Lung (tissue), 12 donors: ENCODE results near the gene FBLN1. TPM values are rescaled to one million over a fixed set of nuclear protein-coding genes. Genes with fewer than 3 reads are reported as not detected.

ENCODE experiments used
- ATAC-seq: fragments of 200-7000 bp; cut with Tn5 transposase; one replicate; pipeline ENCODE4 v1.9.1; 2020; ENCODE audit warnings: moderate number of reproducible peaks; ENCODE audit not compliant: insufficient read depth, low FRiP score
- DNase-seq, 3 donors: peaks; one replicate each; pipeline ENCODE4 v3.0.0-alpha.2; 2013 to 2017
- H3K27ac ChIP-seq, 2 donors: one replicate each; pipeline ENCODE4 v1.5.1; 2013; ENCODE audit warnings: mild to moderate bottlenecking in 2 of 2, moderate library complexity in 2 of 2, control low read depth in 1 of 2, inconsistent platforms in 1 of 2, low read depth in 1 of 2, low read length in 1 of 2
- H3K27me3 ChIP-seq, 3 donors: one replicate each; pipeline ENCODE4 v1.5.1; 2013; ENCODE audit warnings: low read length in 2 of 3; ENCODE audit not compliant: control insufficient read depth in 3 of 3, insufficient read depth in 3 of 3
- H3K36me3 ChIP-seq, 4 donors: one replicate each; pipeline ENCODE4 v1.5.1; 2013; ENCODE audit warnings: low read length in 4 of 4, mild to moderate bottlenecking in 1 of 4, moderate library complexity in 1 of 4; ENCODE audit not compliant: control insufficient read depth in 4 of 4, insufficient read depth in 4 of 4
- H3K4me1 ChIP-seq, 5 donors: one replicate each; pipeline ENCODE4 v1.5.1; 2013; ENCODE audit warnings: low read length in 5 of 5, mild to moderate bottlenecking in 2 of 5, moderate library complexity in 1 of 5; ENCODE audit not compliant: control insufficient read depth in 5 of 5, insufficient read depth in 5 of 5
- H3K4me3 ChIP-seq: one replicate; pipeline ENCODE4 v1.5.1; 2013; ENCODE audit warnings: mild to moderate bottlenecking, control low read depth, moderate library complexity
- H3K9ac ChIP-seq, 2 donors: one replicate each; pipeline ENCODE4 v1.5.1; 2013; ENCODE audit warnings: low read length in 2 of 2, control low read depth in 1 of 2; ENCODE audit not compliant: insufficient read depth in 1 of 2
- H3K9me3 ChIP-seq, 4 donors: one replicate each; pipeline ENCODE4 v1.5.1; 2013; ENCODE audit warnings: low read length in 3 of 4, mild to moderate bottlenecking in 1 of 4, moderate library complexity in 1 of 4; ENCODE audit not compliant: control insufficient read depth in 4 of 4, insufficient read depth in 3 of 4
- CTCF ChIP-seq: IDR thresholded peaks from 2 replicates; pipeline ENCODE4 v1.5.1; 2012; ENCODE audit warnings: mild to moderate bottlenecking; ENCODE audit errors: control extremely low read depth, extremely low read depth
- WGBS, 2 donors: extraction: QIAGEN DNeasy Blood & Tissue Kit; methylation state at CpG; one replicate each; pipeline ENCODE4 v1.1.7; 2013; 5-methylcytosine and 5-hydroxymethylcytosine counted together
- polyA plus RNA-seq, 2 donors: library from polyadenylated mRNA; stranded (reverse); fragments of 200-250 nt; gene quantifications; one replicate each; pipeline ENCODE4 v1.2.1, GENCODE V29; 2013
- total RNA-seq, 2 donors: library from RNA; depleted of rRNA in 1 of 2; stranded (reverse); fragments of >200 nt in 1 of 2; gene quantifications; one replicate each; pipeline ENCODE4 v1.2.1, GENCODE V29; 2014 to 2021
- donor health status: control.
- donor health status: control.
- donor health status: Bipolar disorder and iron deficiency.
- donor health status: healthy.
- donor health status: DM: yes; HTN: yes; CAD: no.

Gene FBLN1
- total and polyA plus RNA-seq, 4 donors: 82.7 to 357 (median 233) TPM

DNA sequence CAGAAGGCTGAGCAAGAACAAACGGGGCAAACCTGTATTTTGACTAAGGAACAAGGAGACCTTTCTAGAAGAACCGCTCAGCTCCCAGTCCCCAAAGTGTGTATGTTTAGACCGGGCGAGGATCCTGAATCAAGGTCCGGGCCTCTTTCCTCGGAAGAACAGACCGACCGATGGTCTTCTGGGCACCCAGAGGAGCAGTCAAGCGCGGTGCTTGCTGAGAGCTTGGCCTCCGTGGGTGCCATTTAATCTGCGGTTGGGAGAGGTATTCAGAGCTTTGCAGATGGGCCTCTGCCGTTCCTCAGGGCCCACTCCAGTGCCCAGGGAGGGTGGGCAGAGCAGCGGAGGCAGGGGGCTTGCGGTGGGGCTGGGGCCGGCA is 142.5 kb downstream of the FBLN1 start:
- no peak overlapping the region for H3K4me3 ChIP-seq

DNA sequence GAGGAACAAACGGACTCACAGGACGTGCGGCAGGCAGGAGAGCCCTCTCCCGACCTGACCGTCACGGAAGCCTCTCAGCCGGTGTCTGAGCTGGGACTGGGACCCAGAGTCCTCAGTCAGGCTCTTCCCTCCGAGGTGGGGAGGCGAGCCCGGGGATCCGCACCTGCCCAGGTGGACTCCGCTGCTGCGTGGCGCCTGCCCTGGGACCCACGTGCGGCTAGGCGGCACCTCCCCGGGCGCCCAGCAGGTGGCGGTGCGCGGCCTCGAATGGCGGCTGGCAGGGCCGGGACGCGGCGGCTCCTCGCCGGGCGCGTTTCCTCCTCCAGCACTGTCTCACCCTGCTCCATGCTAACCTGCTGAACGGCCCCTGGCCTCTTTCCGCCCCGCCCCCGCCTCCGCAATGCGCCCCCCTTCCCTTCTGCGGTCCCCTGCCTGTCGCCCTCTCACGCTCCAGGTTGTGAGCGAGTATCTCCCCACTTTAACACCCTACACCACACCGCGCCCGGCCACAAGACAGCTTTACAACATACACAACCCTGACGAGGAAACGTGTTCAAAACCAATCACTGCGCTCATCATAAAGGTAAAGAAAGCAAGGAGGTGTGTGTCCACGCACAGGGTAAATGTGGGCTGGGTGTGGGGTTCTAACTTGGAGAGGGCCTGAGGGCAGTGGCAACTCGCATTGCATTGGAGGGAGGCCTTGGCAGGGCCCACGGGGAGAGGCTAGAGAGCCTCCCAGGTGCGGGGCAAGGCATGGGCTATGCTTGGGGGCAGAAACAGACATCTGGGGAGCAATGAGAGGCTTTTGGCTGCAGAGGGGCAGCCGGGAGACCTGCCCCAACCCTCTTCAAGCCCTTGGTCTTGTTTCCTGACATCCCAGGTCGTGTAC is 143.1 kb downstream of the FBLN1 start:
- peaks cover 0 to 6% (median 2%) of the 10 kb centered on the region in 3 donors for H3K27me3 ChIP-seq
- ATAC-seq (peak; percentile 89), DNase-seq (peak; percentile 56 to 79 (median 70))
- H3K27ac ChIP-seq: no peak overlapping the region
- no peak overlapping the region for H3K4me3 ChIP-seq
- peaks cover 0 to 6% (median 0%) of the 10 kb centered on the region in 4 donors for H3K36me3 ChIP-seq
- H3K9ac ChIP-seq: no peak overlapping the region
- WGBS, 2 donors: 20 to 21% methylated on average over 46 to 54 of the region's 54 CpGs
- H3K4me1 ChIP-seq: peaks cover 0 to 3% (median 0%) of the 10 kb centered on the region in 5 donors
- TF ChIP-seq CTCF: peak; percentile 96
- H3K9me3 ChIP-seq: no peaks in the 10 kb centered on the region

More for the DNA sequence above, 142.5 kb downstream of the FBLN1 start:
- ATAC-seq (no peak), DNase-seq (no peak)
- WGBS, 2 donors: 36 to 40% methylated on average over 16 of the region's 16 CpGs
- Histone ChIP-seq H3K27me3 (peaks cover 0 to 6% (median 2%) of the 10 kb centered on the region in 3 donors), H3K4me1 (peaks cover 0 to 6% (median 2%) of the 10 kb centered on the region in 5 donors), H3K27ac (no peak overlapping the region), H3K9ac (no peak overlapping the region), H3K9me3 (no peaks in the 10 kb centered on the region), H3K36me3 (peaks cover 0 to 2% (median 0%) of the 10 kb centered on the region in 4 donors)
- TF ChIP-seq CTCF: no peak

DNA sequence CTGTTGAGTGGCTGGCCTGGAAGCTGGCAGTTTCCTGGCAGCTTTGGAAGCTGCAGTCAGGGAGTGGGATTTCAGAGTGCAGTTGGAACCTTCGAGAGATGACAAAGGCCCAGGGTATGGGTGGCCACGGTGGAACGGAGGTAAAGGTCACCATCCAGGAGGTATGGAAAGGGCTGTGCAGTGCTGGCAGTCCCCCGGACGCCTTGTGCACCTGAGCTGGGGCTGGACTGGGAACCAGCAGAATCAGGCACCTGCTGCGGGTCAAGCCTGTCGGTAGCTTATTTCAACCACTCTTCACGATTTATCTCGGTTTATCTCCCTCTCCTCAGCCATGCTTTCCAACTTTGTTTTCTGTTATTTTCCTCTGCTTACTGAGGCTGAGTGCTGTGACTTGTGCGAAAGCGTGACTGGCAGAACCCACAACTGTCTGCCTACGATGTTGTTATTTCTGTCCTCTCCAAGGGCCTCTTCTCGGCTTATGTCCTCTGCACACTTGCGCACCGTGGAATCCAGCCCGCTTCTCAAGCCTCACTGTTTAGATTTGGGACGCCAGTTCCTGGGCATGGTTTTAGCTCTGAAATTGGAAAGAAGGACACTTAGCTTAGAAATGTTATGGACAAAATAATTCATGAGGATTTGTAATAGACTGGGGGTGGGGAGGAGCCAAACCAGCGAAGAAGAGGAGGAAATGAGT is 145.0 kb downstream of the FBLN1 start:
- H3K27ac ChIP-seq: no peak overlapping the region
- peaks cover 0 to 4% (median 0%) of the 10 kb centered on the region in 5 donors for H3K4me1 ChIP-seq
- no peak overlapping the region for H3K9ac ChIP-seq
- peaks cover 0 to 6% (median 0%) of the 10 kb centered on the region in 4 donors for H3K36me3 ChIP-seq
- DNase-seq: no peak
- no peak for ATAC-seq
- H3K4me3 ChIP-seq: no peak overlapping the region
- TF ChIP-seq CTCF: no peak
- H3K27me3 ChIP-seq: peaks cover 0 to 2% (median 0%) of the 10 kb centered on the region in 3 donors
- H3K9me3 ChIP-seq: no peaks in the 10 kb centered on the region
- WGBS, 2 donors: 82 to 84% methylated on average over 18 of the region's 18 CpGs
